ENCODE data around the gene GUCY2F.

DNA sequence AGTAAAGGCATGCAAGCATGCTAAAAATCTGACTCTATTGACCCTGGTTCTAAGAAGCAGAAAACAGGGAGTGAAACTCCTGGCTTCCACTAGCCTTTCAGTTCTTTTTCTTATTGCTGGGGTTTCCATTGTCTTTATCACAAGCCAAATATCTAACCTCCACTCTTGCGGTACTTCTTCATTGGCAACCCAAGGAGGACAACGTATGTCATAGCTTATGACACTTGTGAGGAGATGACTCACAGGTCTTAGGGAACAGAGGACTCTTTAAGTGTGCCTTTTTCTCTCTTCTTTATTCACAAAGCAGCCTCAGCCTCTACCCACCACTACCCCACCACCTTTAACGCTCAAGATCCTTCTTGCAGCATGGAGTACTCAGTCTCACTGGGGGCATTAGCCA is 124.2 kb downstream of the GUCY2F start:
- TF ChIP-seq EP300 (IDR thresholded peaks at IDR 0.05) = no peak
- TF ChIP-seq, protein P1, sequence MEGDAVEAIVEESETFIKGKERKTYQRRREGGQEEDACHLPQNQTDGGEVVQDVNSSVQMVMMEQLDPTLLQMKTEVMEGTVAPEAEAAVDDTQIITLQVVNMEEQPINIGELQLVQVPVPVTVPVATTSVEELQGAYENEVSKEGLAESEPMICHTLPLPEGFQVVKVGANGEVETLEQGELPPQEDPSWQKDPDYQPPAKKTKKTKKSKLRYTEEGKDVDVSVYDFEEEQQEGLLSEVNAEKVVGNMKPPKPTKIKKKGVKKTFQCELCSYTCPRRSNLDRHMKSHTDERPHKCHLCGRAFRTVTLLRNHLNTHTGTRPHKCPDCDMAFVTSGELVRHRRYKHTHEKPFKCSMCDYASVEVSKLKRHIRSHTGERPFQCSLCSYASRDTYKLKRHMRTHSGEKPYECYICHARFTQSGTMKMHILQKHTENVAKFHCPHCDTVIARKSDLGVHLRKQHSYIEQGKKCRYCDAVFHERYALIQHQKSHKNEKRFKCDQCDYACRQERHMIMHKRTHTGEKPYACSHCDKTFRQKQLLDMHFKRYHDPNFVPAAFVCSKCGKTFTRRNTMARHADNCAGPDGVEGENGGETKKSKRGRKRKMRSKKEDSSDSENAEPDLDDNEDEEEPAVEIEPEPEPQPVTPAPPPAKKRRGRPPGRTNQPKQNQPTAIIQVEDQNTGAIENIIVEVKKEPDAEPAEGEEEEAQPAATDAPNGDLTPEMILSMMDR (IDR thresholded peaks at IDR 0.05) = no peak
- no peak for TF ChIP-seq POLR2A (IDR thresholded peaks at IDR 0.05)

All from gastroesophageal sphincter (tissue), 3 donors.